DND-41 (cell line): ENCODE results near the gene TM9SF3.

Source experiments
- ATAC-seq: fragments of 200-7000 bp; cut with Tn5 transposase; 3 replicates; pipeline ENCODE4 v1.9.1; 2021; ENCODE audit warnings: low read depth; ENCODE audit not compliant: insufficient read depth
- DNase-seq: peaks from one replicate; pipeline ENCODE4 v3.0.0-alpha.2; 2020
- H2AFZ ChIP-seq: 2 replicates; pipeline ENCODE4 v1.6.0; 2012; ENCODE audit warnings: low read depth, low read length
- H3K27ac ChIP-seq: 2 replicates; pipeline ENCODE4 v1.5.1; 2012; ENCODE audit warnings: low read length, inconsistent platforms
- H3K27me3 ChIP-seq: fragments of 200-600 bp; sonication (generic); 2 replicates; pipeline ENCODE4 v1.6.0; 2012; ENCODE audit warnings: low read length, mild to moderate bottlenecking, inconsistent platforms; ENCODE audit not compliant: insufficient read depth, poor library complexity
- H3K36me3 ChIP-seq: 2 replicates; pipeline ENCODE4 v1.5.1; 2012; ENCODE audit warnings: low read length, inconsistent platforms; ENCODE audit not compliant: insufficient read depth
- H3K4me1 ChIP-seq: 2 replicates; pipeline ENCODE4 v1.5.1; 2012; ENCODE audit warnings: mild to moderate bottlenecking, low read length; ENCODE audit not compliant: insufficient read depth
- H3K4me2 ChIP-seq: 2 replicates; pipeline ENCODE4 v1.6.0; 2012; ENCODE audit warnings: mild to moderate bottlenecking, moderate library complexity, low read length, inconsistent platforms; ENCODE audit not compliant: insufficient read depth
- H3K4me3 ChIP-seq, 2 experiments: fragments of 200-600 bp in 1 of 2; shearing (Covaris generic) in 1 of 2; 2 replicates each; pipeline ENCODE4 v1.5.1; 2012 to 2016; ENCODE audit warnings: inconsistent platforms in 2 of 2, low read length in 2 of 2, mild to moderate bottlenecking in 2 of 2, low read depth in 1 of 2, moderate library complexity in 1 of 2
- H3K79me2 ChIP-seq: 2 replicates; pipeline ENCODE4 v1.6.0; 2012; ENCODE audit warnings: low read length, inconsistent platforms; ENCODE audit not compliant: insufficient read depth
- H3K9ac ChIP-seq: 2 replicates; pipeline ENCODE4 v1.6.0; 2012; ENCODE audit warnings: low read depth, mild to moderate bottlenecking, inconsistent platforms, low read length, moderate library complexity
- H3K9me3 ChIP-seq: 2 replicates; pipeline ENCODE4 v1.5.1; 2012; ENCODE audit warnings: low read length, moderate library complexity, mild to moderate bottlenecking, inconsistent platforms; ENCODE audit not compliant: insufficient read depth, severe bottlenecking
- H4K20me1 ChIP-seq: 2 replicates; pipeline ENCODE4 v1.6.0; 2012; ENCODE audit warnings: low read length; ENCODE audit not compliant: insufficient read depth
- EZH2 ChIP-seq: IDR thresholded peaks from 3 replicates; pipeline ENCODE4 v1.6.1; 2012; ENCODE audit warnings: borderline replicate concordance, low read depth, mild to moderate bottlenecking, moderate library complexity, low read length, inconsistent platforms; ENCODE audit not compliant: severe bottlenecking
- TF ChIP-seq, protein P1 (sequence below): IDR thresholded peaks from 2 replicates; pipeline ENCODE4 v1.5.1; 2012; ENCODE audit warnings: borderline replicate concordance, low read length, moderate library complexity, mild to moderate bottlenecking; ENCODE audit not compliant: poor library complexity, severe bottlenecking; ENCODE audit errors: extremely low read depth

The TM9SF3 gene

GRCh38 chr10:96573036-96573435, 13.8 kb downstream of the TM9SF3 start:
- Histone ChIP-seq H3K4me3 (no peak overlapping the region), H3K4me2 (no peak overlapping the region), H3K4me1 (no peaks in the 10 kb centered on the region), H3K27me3 (no peaks in the 10 kb centered on the region), H3K9ac (no peak overlapping the region), H4K20me1 (peaks cover 69% of the 10 kb centered on the region; the same call in 1 of the 2 replicates), H2AFZ (no peak overlapping the region), H3K9me3 (no peaks in the 10 kb centered on the region), H3K27ac (no peak overlapping the region), H3K79me2 (peaks cover 99% of the 10 kb centered on the region), H3K36me3 (peaks cover 50% of the 10 kb centered on the region)
- DNase-seq (no peak), ATAC-seq (no peak)
- no peak for TF ChIP-seq EZH2
- TF ChIP-seq, protein P1, sequence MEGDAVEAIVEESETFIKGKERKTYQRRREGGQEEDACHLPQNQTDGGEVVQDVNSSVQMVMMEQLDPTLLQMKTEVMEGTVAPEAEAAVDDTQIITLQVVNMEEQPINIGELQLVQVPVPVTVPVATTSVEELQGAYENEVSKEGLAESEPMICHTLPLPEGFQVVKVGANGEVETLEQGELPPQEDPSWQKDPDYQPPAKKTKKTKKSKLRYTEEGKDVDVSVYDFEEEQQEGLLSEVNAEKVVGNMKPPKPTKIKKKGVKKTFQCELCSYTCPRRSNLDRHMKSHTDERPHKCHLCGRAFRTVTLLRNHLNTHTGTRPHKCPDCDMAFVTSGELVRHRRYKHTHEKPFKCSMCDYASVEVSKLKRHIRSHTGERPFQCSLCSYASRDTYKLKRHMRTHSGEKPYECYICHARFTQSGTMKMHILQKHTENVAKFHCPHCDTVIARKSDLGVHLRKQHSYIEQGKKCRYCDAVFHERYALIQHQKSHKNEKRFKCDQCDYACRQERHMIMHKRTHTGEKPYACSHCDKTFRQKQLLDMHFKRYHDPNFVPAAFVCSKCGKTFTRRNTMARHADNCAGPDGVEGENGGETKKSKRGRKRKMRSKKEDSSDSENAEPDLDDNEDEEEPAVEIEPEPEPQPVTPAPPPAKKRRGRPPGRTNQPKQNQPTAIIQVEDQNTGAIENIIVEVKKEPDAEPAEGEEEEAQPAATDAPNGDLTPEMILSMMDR: no peak

DNA sequence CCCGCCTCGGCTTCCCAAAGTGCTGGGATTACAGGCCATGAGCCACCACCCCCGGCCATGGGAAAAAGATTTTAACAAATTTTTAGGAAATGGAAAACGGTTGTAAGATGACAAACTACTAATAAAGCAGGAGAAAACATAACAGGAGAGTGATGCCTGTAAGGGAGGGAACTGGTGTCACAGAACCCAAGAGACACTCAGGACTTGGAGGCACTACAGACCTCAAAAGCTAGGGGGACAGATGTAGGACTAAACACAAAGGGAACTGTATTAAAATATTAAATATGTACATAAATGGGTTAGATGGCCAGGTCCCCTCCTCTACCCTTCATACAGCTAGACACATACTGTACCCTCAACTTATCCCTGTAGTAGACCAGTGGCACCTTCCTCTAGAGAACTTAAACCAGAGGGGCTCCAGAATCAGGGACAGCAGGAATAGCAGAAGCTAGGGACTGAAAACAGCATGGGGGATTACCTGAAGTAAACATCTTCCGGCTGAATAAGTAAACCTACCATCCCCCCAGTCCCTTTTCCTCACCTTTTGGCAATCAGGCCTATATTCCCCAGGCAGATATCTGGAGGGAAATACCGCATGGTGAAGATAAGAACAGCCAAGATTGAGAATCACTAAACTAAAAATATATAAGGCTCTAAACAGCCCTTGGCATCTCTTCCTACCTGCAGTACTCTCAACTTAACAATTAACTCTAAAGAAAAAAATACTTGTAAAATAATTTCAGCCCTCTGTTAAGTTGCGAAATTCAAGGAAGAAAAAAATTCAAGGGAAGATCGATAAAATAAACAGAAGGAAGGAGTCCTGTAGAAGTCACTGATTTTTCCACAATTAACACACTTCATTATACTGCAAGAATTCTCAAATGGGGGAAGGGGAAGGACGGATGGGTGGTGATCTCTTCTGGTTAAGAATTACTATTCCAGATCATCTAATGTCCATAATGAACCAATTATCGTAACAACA, 15.5 kb downstream of the TM9SF3 start:
- H3K79me2 ChIP-seq: peaks cover 97% of the 10 kb centered on the region
- H3K4me3 ChIP-seq: no peak overlapping the region
- no peak overlapping the region for H3K27ac ChIP-seq
- H3K9ac ChIP-seq: no peak overlapping the region
- H3K4me2 ChIP-seq: no peak overlapping the region
- H3K27me3 ChIP-seq: no peaks in the 10 kb centered on the region
- DNase-seq: no peak
- H3K9me3 ChIP-seq: no peaks in the 10 kb centered on the region
- no peak overlapping the region for H2AFZ ChIP-seq
- TF ChIP-seq EZH2: no peak
- TF ChIP-seq, protein P1: no peak
- peaks cover 69% of the 10 kb centered on the region; the same call in 1 of the 2 replicates for H4K20me1 ChIP-seq
- H3K4me1 ChIP-seq: no peaks in the 10 kb centered on the region
- no peak for ATAC-seq
- H3K36me3 ChIP-seq: peaks cover 62% of the 10 kb centered on the region

DNA sequence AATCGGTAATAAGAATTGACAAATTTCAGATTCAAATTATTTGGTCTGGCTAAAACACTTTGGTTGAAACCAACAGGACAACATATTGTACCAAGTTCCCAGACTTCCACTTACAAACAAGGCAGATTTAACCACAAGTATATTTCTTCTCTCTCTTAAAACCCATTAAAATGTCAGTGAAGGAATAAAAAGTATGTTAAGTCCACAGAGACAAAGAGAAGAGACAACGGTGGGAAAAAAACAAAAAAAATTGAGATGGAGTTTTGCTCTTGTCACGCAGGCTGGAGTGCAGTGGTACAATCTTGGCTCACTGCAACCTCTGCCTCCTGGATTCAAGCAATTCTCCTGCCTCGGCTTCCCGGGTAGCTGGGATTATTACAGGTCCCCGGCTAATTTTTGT, 16.3 kb downstream of the TM9SF3 start:
- Histone ChIP-seq H3K4me3 (no peak overlapping the region), H2AFZ (no peak overlapping the region), H3K36me3 (peaks cover 56% of the 10 kb centered on the region), H3K27me3 (no peaks in the 10 kb centered on the region), H3K9ac (no peak overlapping the region), H3K79me2 (peaks cover 97% of the 10 kb centered on the region), H3K4me1 (no peaks in the 10 kb centered on the region), H4K20me1 (peaks cover 68% of the 10 kb centered on the region; the same call in 1 of the 2 replicates), H3K9me3 (no peaks in the 10 kb centered on the region), H3K27ac (no peak overlapping the region), H3K4me2 (no peak overlapping the region)
- ATAC-seq (no peak), DNase-seq (no peak)
- TF ChIP-seq EZH2: no peak
- TF ChIP-seq, protein P1: no peak
